T-helper 2 cell (primary cell): ENCODE data around the gene KIF3A.

ENCODE experiments used
- DNase-seq, 5 experiments: peaks; one replicate each; pipeline versions ENCODE4 v3.0.0 to v3.0.0-alpha.2; 2012 to 2022

KIF3A gene

GRCh38 chr5:132714456-132715307 is 22.7 kb downstream of the KIF3A start:
- DNase-seq, result peak in 1 of 5 experiments; percentile 65

- no peak for DNase-seq
These were observed 28.7 kb downstream of the KIF3A start for GRCh38 chr5:132708645-132709044.

GRCh38 chr5:132704875-132705274 is 32.5 kb downstream of the KIF3A start:
- DNase-seq, result no peak

- no peak for DNase-seq
These were observed 41.4 kb downstream of the KIF3A start for GRCh38 chr5:132695956-132696355.

- no peak for DNase-seq
These were observed 44.7 kb downstream of the KIF3A start for GRCh38 chr5:132692632-132692967.

GRCh38 chr5:132691755-132692631 is 45.4 kb downstream of the KIF3A start:
- DNase-seq, result peak in 1 of 5 experiments; percentile 77

GRCh38 chr5:132690156-132690555 is 47.2 kb downstream of the KIF3A start:
- DNase-seq, result no peak

GRCh38 chr5:132689513-132689912 is 47.8 kb downstream of the KIF3A start:
- no peak for DNase-seq

GRCh38 chr5:132688536-132689339 is 48.6 kb downstream of the KIF3A start:
- DNase-seq, result peak in 3 of 5 experiments; percentile 19 to 79 (median 24)

GRCh38 chr5:132687995-132688394 is 49.4 kb downstream of the KIF3A start:
- peak in 3 of 5 experiments; percentile 42 to 88 (median 47) for DNase-seq

- no peak for DNase-seq
These were observed 51.2 kb downstream of the KIF3A start for GRCh38 chr5:132686193-132686592.

GRCh38 chr5:132684922-132685720 is 52.2 kb downstream of the KIF3A start:
- DNase-seq, result peak in 1 of 5 experiments; percentile 68

GRCh38 chr5:132684491-132684890 is 52.9 kb downstream of the KIF3A start:
- no peak for DNase-seq

- DNase-seq, result no peak
These were observed 55.4 kb downstream of the KIF3A start for GRCh38 chr5:132681983-132682382.

- DNase-seq, result no peak
These were observed 55.9 kb downstream of the KIF3A start for GRCh38 chr5:132681476-132681831.

GRCh38 chr5:132680780-132681475 is 56.4 kb downstream of the KIF3A start:
- no peak for DNase-seq

- DNase-seq, result no peak
These were observed 57.5 kb downstream of the KIF3A start for GRCh38 chr5:132679717-132680380.

- no peak for DNase-seq
These were observed 58.2 kb downstream of the KIF3A start for GRCh38 chr5:132679166-132679565.

GRCh38 chr5:132678735-132679134 is 58.6 kb downstream of the KIF3A start:
- no peak for DNase-seq

- no peak for DNase-seq
These were observed 59.5 kb downstream of the KIF3A start for GRCh38 chr5:132677682-132678400.
